K562 (cell line): ENCODE data around the gene IL24. TPM values are rescaled to one million over a fixed set of nuclear protein-coding genes. Genes with fewer than 3 reads are reported as not detected.
A peak's percentile ranks its signal among the peaks of the same experiment; 100 is the strongest.

Experiments used
- ARID2 ChIP-seq: fragments of 450-650 bp; IDR thresholded peaks from 2 replicates; pipeline ENCODE4 v1.6.1; 2017; ENCODE audit warnings: antibody characterized with exemption, mild to moderate bottlenecking
- CEBPG ChIP-seq, 3 experiments: fragments of 200-800 bp in 1 of 3; sonication (Bioruptor generic) in 1 of 3; sonication (generic) in 1 of 3; formaldehyde crosslinking in 1 of 3; IDR thresholded peaks in 2 of 3; conservative IDR thresholded peaks in 1 of 3; 2 replicates each; pipeline versions ENCODE4 v1.6.1 to v1.8.0; 2016 to 2022; ENCODE audit warnings: missing compliant biosample characterization in 2 of 3, missing genetic modification characterization in 2 of 3, mild to moderate bottlenecking in 1 of 3, missing genetic modification reagents in 1 of 3
- CTCF ChIP-seq, 3 experiments: IDR thresholded peaks in 2 of 3; conservative IDR thresholded peaks in 1 of 3; 2 replicates each; pipeline ENCODE4 v1.5.1; 2011 to 2012; ENCODE audit warnings: low read length in 3 of 3, mild to moderate bottlenecking in 3 of 3, control low read depth in 2 of 3, improper control_type of control experiment in 1 of 3, inconsistent platforms in 1 of 3, low read depth in 1 of 3, mixed read lengths in 1 of 3, moderate library complexity in 1 of 3; ENCODE audit not compliant: insufficient read depth in 2 of 3
- ESRRA ChIP-seq: fragments of 450-650 bp; IDR thresholded peaks from 2 replicates; pipeline ENCODE4 v1.6.1; 2014; ENCODE audit warnings: low read depth, mild to moderate bottlenecking, moderate library complexity, borderline replicate concordance
- HCFC1 ChIP-seq: IDR thresholded peaks from 2 replicates; pipeline ENCODE4 v1.6.1; 2012; ENCODE audit warnings: low read depth, low read length, improper control_type of control experiment
- KLF13 ChIP-seq: fragments of 450-650 bp; IDR thresholded peaks from 2 replicates; pipeline ENCODE4 v1.6.1; 2016; ENCODE audit warnings: missing genetic modification characterization, low read depth, mild to moderate bottlenecking, missing compliant biosample characterization, moderate library complexity, borderline replicate concordance
- MLLT1 ChIP-seq, 2 experiments: fragments of 450-650 bp; IDR thresholded peaks; 2 replicates each; pipeline ENCODE4 v1.6.1; 2016
- MTA3 ChIP-seq: fragments of 450-650 bp; formaldehyde crosslinking; IDR thresholded peaks from 2 replicates; pipeline ENCODE4 v1.6.1; 2017; ENCODE audit warnings: mild to moderate bottlenecking, borderline replicate concordance
- RAD21 ChIP-seq, 2 experiments: fragments of 250-450 bp in 1 of 2; fragments of 450-650 bp in 1 of 2; sonication (Bioruptor Pico) in 1 of 2; formaldehyde crosslinking in 1 of 2; IDR thresholded peaks in 1 of 2; conservative IDR thresholded peaks in 1 of 2; 2 replicates each; pipeline versions ENCODE4 v1.4.0 to v1.8.0; 2020 to 2022; ENCODE audit warnings: mild to moderate bottlenecking in 2 of 2, moderate library complexity in 1 of 2
- REST ChIP-seq, 2 experiments: fragments of 450-650 bp; formaldehyde crosslinking in 1 of 2; IDR thresholded peaks; 2 replicates each; pipeline versions ENCODE4 v1.4.0 to v1.6.1; 2014 to 2020; ENCODE audit warnings: mild to moderate bottlenecking in 2 of 2, borderline replicate concordance in 1 of 2, low read depth in 1 of 2
- TRIM24 ChIP-seq, 2 experiments: fragments of 450-650 bp; IDR thresholded peaks; 2 replicates each; pipeline ENCODE4 v1.6.1; 2016
- YY1 ChIP-seq, 3 experiments: IDR thresholded peaks; 2 replicates each; pipeline ENCODE4 v1.6.1; 2011; ENCODE audit warnings: low read length in 2 of 3, mild to moderate bottlenecking in 2 of 3, moderate library complexity in 2 of 3, borderline replicate concordance in 1 of 3, control low read depth in 1 of 3, low read depth in 1 of 3; ENCODE audit not compliant: insufficient read depth in 3 of 3, insufficient replicate concordance in 2 of 3, control insufficient read depth in 1 of 3, insufficient read length in 1 of 3; ENCODE audit errors: extremely low read depth in 1 of 3
- ZKSCAN1 ChIP-seq: fragments of 150-350 bp; IDR thresholded peaks from 2 replicates; pipeline ENCODE4 v1.6.1; 2016; ENCODE audit warnings: low read depth, low read length
- ZNF24 ChIP-seq: fragments of 450-650 bp; IDR thresholded peaks from 2 replicates; pipeline ENCODE4 v1.6.1; 2016
- polyA plus RNA-seq, 8 experiments: library from polyadenylated mRNA; depleted of rRNA in 4 of 8; stranded (reverse) in 5 of 8; unstranded in 3 of 8; fragments of >200 nt; fragmentation: Nextera tagmentation in 2 of 8; fragmentation: Illumina TruSeq in 1 of 8; extraction: Ambion mirVana in 2 of 8; extraction: Trizol in 1 of 8; gene quantifications; 2 replicates each; pipeline versions ENCODE4 v1.2.1 to v1.2.3, GENCODE V29; 2011 to 2014; ENCODE audit warnings: inconsistent platforms in 1 of 8, missing spikeins in 1 of 8
- total RNA-seq, 7 experiments: library from RNA; depleted of rRNA in 6 of 7; stranded (reverse); fragments of >200 nt in 6 of 7; fragmentation: Illumina TruSeq in 2 of 7; extraction: Trizol in 2 of 7; gene quantifications; 2 replicates each; pipeline versions ENCODE4 v1.2.1 to v1.2.3, GENCODE V29; 2011 to 2021; ENCODE audit warnings: low replicate concordance in 1 of 7

The IL24 gene
- total and polyA plus RNA-seq, 9 of the 15 experiments (the other 6 are each of a cell fraction or from before 2014, with no cell fraction given): 0.04 to 0.19 TPM; not detected in 7

GRCh38 chr1:206935491-206936067 lies 38.3 kb downstream of the IL24 start (continued):
- peak; percentile 93 for TF ChIP-seq REST (IDR thresholded peaks at IDR 0.05; ENCODE audit: borderline replicate concordance)
- no peak for TF ChIP-seq REST (CRISPR knock-in tag; IDR thresholded peaks at IDR 0.05; ENCODE audit: low read depth)
- peak; percentile 41; the same call in 1 of the 2 replicates for TF ChIP-seq ARID2
- TF ChIP-seq RAD21 (CRISPR knock-in tag; conservative IDR thresholded peaks at IDR 0.05 in 1 of 2, IDR thresholded peaks at IDR 0.05 in 1 of 2): peak; percentile 99
- peak; percentile 49 for TF ChIP-seq HCFC1
- peak; percentile 37; the same call in 1 of the 2 replicates for TF ChIP-seq KLF13
- 0 out of 2 replicates have a peak, but pooled peaks have one; percentile 47 for TF ChIP-seq ESRRA
- 0 out of 2 replicates have a peak, but pooled peaks have one; percentile 31 for TF ChIP-seq ZNF24
- TF ChIP-seq CTCF (IDR thresholded peaks at IDR 0.05 in 2 of 3, conservative IDR thresholded peaks at IDR 0.05 in 1 of 3; ENCODE audit: insufficient read depth in 2 of 3, low read depth in 1 of 3, low read length in 3 of 3): peak; percentile 100
- TF ChIP-seq MTA3: peak; percentile 49; the same call in 1 of the 2 replicates
- TF ChIP-seq YY1 (IDR thresholded peaks at IDR 0.05; ENCODE audit: borderline replicate concordance in 1 of 3, control insufficient read depth in 1 of 3, extremely low read depth in 1 of 3, insufficient read depth in 3 of 3, insufficient read length in 1 of 3, insufficient replicate concordance in 2 of 3, low read depth in 1 of 3, low read length in 2 of 3): peak in 2 of 3 experiments; percentile 56 to 60
- peak; percentile 51; the same call in 1 of the 2 replicates for TF ChIP-seq ZKSCAN1
- TF ChIP-seq MLLT1 (IDR thresholded peaks at IDR 0.05): peak in 1 of 2 experiments; percentile 85; a peak in 2 of 4 replicates
- TF ChIP-seq CEBPG (CRISPR knock-in tag; IDR thresholded peaks at IDR 0.05): no peak
- no peak for TF ChIP-seq CEBPG (tag; conservative IDR thresholded peaks at IDR 0.05 in 1 of 2, IDR thresholded peaks at IDR 0.05 in 1 of 2)
- no peak for TF ChIP-seq TRIM24 (IDR thresholded peaks at IDR 0.05)
